AG09309 (cell line): ENCODE data around the gene ATP5PO.

ENCODE experiments used
- DNase-seq: peaks from one replicate; pipeline ENCODE4 v3.0.0-alpha.2; 2010; ENCODE audit warnings: low read depth
- H3K4me3 ChIP-seq: 2 replicates; pipeline ENCODE4 v1.5.1; 2011; ENCODE audit warnings: mild to moderate bottlenecking, low read depth, low read length, moderate library complexity; ENCODE audit not compliant: control insufficient read depth
- CTCF ChIP-seq: IDR thresholded peaks from 2 replicates; pipeline ENCODE4 v1.5.1; 2011; ENCODE audit warnings: mild to moderate bottlenecking, low read depth, low read length, inconsistent platforms; ENCODE audit not compliant: insufficient read depth, control insufficient read depth; ENCODE audit errors: missing control alignments

The ATP5PO gene

DNA sequence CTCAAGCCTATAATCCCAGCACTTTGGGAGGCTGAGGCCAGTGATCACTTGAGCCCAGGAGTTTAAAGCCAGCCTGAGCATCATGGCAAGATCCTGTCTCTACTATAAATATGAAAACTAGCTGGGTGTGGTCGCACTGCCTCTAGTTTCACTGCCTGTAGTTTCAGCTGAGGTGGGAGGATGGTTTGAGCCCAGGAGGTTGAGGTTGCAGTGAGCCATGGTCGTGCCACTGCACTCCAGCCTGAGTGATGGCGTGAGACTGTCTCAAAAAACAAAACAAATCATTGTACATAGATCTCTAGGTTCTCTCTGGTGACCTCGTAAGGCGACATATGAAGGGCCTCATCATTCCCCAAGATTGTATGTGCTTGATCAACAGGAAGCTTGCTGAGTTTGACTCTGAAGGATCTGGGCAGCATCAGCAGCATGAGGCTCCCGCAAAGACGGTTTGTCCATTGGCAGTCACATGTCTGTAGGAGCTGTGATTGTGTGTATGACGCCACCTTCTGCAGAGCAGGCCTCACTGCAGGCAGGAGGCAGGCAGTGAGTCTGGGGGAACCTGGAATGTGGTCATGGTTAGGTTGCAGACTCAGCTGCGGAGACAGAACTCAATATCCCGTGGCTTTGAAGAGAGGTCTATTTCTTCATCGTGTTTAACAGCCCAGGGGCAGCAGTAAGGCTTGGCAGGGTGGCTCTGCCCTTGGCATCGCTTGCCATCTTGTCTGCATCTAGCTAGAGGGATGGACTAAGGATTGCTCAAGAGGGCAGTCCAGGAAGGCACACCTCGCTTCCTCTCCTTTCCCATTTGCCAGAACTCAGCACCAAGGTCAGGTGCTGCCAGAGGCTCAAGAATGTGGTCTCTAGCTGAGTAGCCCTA lies 14.0 kb downstream of the ATP5PO start:
- DNase-seq: peak; percentile 32
- peak; percentile 61 for TF ChIP-seq CTCF
- no peak overlapping the region for H3K4me3 ChIP-seq

GRCh38 chr21:33899199-33899598 lies 16.4 kb downstream of the ATP5PO start:
- no peak for TF ChIP-seq CTCF
- H3K4me3 ChIP-seq: no peak overlapping the region
- no peak for DNase-seq

DNA sequence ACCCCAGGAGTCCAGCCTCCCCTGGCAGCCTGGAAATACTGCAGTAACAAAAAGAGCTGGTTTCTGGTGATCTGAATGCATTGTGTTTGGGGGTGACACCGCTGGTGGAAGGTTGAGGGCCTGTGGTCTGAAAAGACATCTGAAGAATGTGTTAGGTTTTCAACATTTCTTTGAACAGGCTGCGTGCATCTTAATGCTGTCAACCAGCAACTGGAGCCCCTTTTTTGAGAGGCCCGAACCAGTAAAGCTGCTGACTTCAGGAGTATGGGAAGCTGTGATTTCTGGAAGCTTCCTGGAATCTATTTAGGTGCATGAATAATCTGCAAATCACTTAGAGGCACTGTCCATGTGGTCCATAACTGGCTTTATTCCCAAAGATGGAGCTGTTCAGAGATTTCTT lies 17.0 kb downstream of the ATP5PO start:
- DNase-seq: no peak
- no peak overlapping the region for H3K4me3 ChIP-seq
- TF ChIP-seq CTCF: no peak

GRCh38 chr21:33897739-33898138 lies 17.9 kb downstream of the ATP5PO start:
- no peak for TF ChIP-seq CTCF
- H3K4me3 ChIP-seq: no peak overlapping the region
- no peak for DNase-seq

DNA sequence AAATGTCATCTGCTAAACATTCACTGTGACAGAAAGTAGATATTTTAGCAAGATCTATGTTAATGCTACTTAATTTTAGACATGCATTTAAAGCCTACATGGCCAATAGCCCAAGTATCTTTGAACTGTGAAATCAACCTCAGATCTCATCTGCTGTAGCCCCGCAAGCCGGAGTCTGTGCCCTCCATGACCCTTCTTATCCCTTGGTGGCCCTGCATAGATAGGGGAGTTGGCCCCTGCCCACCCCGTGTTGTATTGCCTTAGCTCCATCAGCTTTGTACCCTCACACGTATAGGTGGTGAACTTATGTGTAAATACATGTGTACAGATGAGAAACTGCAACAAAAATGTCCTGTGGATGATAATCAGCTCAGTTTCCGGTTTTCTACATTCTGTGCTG lies 18.5 kb downstream of the ATP5PO start:
- TF ChIP-seq CTCF: no peak
- no peak overlapping the region for H3K4me3 ChIP-seq
- DNase-seq: no peak

GRCh38 chr21:33896691-33897090 lies 18.9 kb downstream of the ATP5PO start:
- TF ChIP-seq CTCF: no peak
- no peak overlapping the region for H3K4me3 ChIP-seq
- no peak for DNase-seq
